ENCODE measurements around the gene FBXO28.

GRCh38 chr1:224114787-224115175 is 870 bp downstream of the FBXO28 start:
- TF ChIP-seq EZH2 (IDR thresholded peaks at IDR 0.05; ENCODE audit: insufficient read depth, poor library complexity, severe bottlenecking), result no peak
- TF ChIP-seq EZH2phosphoT487 (IDR thresholded peaks at IDR 0.05; ENCODE audit: insufficient read depth, low read depth), result no peak
